ENCODE measurements around the gene UEVLD.

- TF ChIP-seq, protein P1, sequence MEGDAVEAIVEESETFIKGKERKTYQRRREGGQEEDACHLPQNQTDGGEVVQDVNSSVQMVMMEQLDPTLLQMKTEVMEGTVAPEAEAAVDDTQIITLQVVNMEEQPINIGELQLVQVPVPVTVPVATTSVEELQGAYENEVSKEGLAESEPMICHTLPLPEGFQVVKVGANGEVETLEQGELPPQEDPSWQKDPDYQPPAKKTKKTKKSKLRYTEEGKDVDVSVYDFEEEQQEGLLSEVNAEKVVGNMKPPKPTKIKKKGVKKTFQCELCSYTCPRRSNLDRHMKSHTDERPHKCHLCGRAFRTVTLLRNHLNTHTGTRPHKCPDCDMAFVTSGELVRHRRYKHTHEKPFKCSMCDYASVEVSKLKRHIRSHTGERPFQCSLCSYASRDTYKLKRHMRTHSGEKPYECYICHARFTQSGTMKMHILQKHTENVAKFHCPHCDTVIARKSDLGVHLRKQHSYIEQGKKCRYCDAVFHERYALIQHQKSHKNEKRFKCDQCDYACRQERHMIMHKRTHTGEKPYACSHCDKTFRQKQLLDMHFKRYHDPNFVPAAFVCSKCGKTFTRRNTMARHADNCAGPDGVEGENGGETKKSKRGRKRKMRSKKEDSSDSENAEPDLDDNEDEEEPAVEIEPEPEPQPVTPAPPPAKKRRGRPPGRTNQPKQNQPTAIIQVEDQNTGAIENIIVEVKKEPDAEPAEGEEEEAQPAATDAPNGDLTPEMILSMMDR (IDR thresholded peaks at IDR 0.05): no peak
- TF ChIP-seq POLR2A (IDR thresholded peaks at IDR 0.05): no peak
Observed at GRCh38 chr11:18563090-18563730, 25.3 kb downstream of the UEVLD start.

Data from tibial nerve (tissue), 3 donors.